ENCODE data around the gene CCDC197.

- TF ChIP-seq IRF1 (CRISPR knock-in tag; IDR thresholded peaks at IDR 0.05) (no peak), CTCF (IDR thresholded peaks at IDR 0.05) (no peak), JUN (CRISPR knock-in tag; IDR thresholded peaks at IDR 0.05) (no peak), TCF7 (CRISPR knock-in tag; IDR thresholded peaks at IDR 0.05; ENCODE audit: low read depth) (no peak), ATF2 (CRISPR knock-in tag; IDR thresholded peaks at IDR 0.05; ENCODE audit: borderline replicate concordance, low read depth) (no peak), ZNF232 (CRISPR knock-in tag; IDR thresholded peaks at IDR 0.05) (no peak)
- TF ChIP-seq, protein P1, sequence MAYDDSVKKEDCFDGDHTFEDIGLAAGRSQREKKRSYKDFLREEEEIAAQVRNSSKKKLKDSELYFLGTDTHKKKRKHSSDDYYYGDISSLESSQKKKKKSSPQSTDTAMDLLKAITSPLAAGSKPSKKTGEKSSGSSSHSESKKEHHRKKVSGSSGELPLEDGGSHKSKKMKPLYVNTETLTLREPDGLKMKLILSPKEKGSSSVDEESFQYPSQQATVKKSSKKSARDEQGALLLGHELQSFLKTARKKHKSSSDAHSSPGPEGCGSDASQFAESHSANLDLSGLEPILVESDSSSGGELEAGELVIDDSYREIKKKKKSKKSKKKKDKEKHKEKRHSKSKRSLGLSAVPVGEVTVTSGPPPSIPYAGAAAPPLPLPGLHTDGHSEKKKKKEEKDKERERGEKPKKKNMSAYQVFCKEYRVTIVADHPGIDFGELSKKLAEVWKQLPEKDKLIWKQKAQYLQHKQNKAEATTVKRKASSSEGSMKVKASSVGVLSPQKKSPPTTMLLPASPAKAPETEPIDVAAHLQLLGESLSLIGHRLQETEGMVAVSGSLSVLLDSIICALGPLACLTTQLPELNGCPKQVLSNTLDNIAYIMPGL (CRISPR knock-in tag; IDR thresholded peaks at IDR 0.05) = no peak
- TF ChIP-seq, protein P2, sequence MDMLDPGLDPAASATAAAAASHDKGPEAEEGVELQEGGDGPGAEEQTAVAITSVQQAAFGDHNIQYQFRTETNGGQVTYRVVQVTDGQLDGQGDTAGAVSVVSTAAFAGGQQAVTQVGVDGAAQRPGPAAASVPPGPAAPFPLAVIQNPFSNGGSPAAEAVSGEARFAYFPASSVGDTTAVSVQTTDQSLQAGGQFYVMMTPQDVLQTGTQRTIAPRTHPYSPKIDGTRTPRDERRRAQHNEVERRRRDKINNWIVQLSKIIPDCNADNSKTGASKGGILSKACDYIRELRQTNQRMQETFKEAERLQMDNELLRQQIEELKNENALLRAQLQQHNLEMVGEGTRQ (CRISPR knock-in tag; IDR thresholded peaks at IDR 0.05) = no peak
Measured at GRCh38 chr14:93996130-93996695, 888 bp upstream of the CCDC197 start.

Data from WTC11 (cell line).